NCI-H1092 treated with DMSO at 0.1 percent for 48 hours (cell line): ENCODE measurements around the gene ELANE.
"Not testable (repeated sequence)": the region's sequence is repeated elsewhere in the genome, so short reads cannot be mapped to it uniquely, and the experiment has no call there.

Experiments used
- DNase-seq: peaks from one replicate; lab custom pipeline; 2025; lab: John Stamatoyannopoulos, UW

Gene ELANE

GRCh38 chr19:814152-815078 lies 37.7 kb upstream of the ELANE start:
- DNase-seq, result no peak

GRCh38 chr19:815079-815774 lies 36.9 kb upstream of the ELANE start:
- DNase-seq, result no peak

- no peak for DNase-seq
These were observed 36.2 kb upstream of the ELANE start for GRCh38 chr19:815775-816499.

- DNase-seq, result no peak
These were observed 35.6 kb upstream of the ELANE start for GRCh38 chr19:816500-816857.

GRCh38 chr19:820212-820611 lies 31.9 kb upstream of the ELANE start:
- not testable (repeated sequence) for DNase-seq

GRCh38 chr19:821231-821824 lies 30.8 kb upstream of the ELANE start:
- no peak for DNase-seq

- peak; percentile 13 for DNase-seq
These were observed 30.1 kb upstream of the ELANE start, which contains the start of gene PLPPR3 for GRCh38 chr19:821825-822503. TSS of gene PLPPR3 (minus strand) at chr19:821955. CDS start at chr19:821559, 396 bp downstream.

GRCh38 chr19:823565-824121 lies 28.5 kb upstream of the ELANE start:
- no peak for DNase-seq

GRCh38 chr19:824885-825284 lies 27.2 kb upstream of the ELANE start:
- no peak for DNase-seq

GRCh38 chr19:825897-826644 lies 26.0 kb upstream of the ELANE start:
- no peak for DNase-seq

GRCh38 chr19:827314-827709 lies 24.8 kb upstream of the ELANE start:
- no peak for DNase-seq

- no peak for DNase-seq
These were observed 24.3 kb upstream of the ELANE start, which contains the start of gene AZU1 for GRCh38 chr19:827710-828321. TSS of gene AZU1 (plus strand) at chr19:827837. CDS start at chr19:827847, 10 bp downstream.

- no peak for DNase-seq
These were observed 22.9 kb upstream of the ELANE start for GRCh38 chr19:829129-829758.

GRCh38 chr19:831407-832369 lies 20.4 kb upstream of the ELANE start:
- no peak for DNase-seq

- no peak for DNase-seq
These were observed 17.9 kb upstream of the ELANE start for GRCh38 chr19:834216-834615.

GRCh38 chr19:835210-835810 lies 16.8 kb upstream of the ELANE start:
- DNase-seq, result no peak

- no peak for DNase-seq
These were observed 11.4 kb upstream of the ELANE start, which contains the start of gene PRTN3 for GRCh38 chr19:840519-841206. TSS of gene PRTN3 (plus strand) at chr19:840999. CDS start at chr19:841009, 10 bp downstream.
